Measurements from ENCODE around the gene PPFIBP1. TPM values are rescaled to one million over a fixed set of nuclear protein-coding genes. Genes with fewer than 3 reads are reported as not detected.
"Not testable (repeated sequence)": the region's sequence is repeated elsewhere in the genome, so short reads cannot be mapped to it uniquely, and the experiment has no call there.

Gene PPFIBP1
- total RNA-seq, 2 donors from 2014 or later, result 63.9 to 67.5 TPM

DNA sequence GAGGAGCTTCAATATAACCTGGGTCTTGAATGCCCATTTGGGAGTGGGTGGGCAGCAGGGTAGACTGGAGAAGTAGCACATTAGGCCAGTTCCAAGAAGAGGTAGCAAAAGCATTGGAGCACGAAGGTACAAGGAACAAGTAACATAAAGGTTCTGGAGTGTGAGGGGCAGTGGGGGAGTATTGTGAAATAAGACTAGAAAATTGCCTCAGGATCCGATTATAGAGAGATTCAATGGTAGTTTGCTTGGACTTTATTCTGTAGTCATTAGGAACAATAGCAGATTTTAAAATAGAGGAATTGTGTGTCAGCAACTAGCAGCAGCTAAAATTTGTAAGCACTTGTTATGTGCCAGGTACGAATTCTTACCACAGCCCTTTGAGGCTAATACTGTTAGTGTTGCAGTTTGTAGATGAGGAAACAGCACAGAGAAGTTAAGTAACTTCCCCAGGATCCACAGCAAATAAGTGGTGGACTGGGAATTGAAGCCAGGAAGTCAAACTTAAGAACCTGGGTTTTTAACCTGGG is 61.8 kb downstream of the PPFIBP1 start:
- Histone ChIP-seq H3K4me1 (peaks cover 10% of the 10 kb centered on the region), H3K9me3 (no peaks in the 10 kb centered on the region), H3K36me3 (replicated peaks in 1 of 2; ENCODE audit: insufficient read depth in 1 of 2, low read depth in 2 of 2) (no peaks in the 10 kb centered on the region), H3K4me3 (no peak overlapping the region), H3K27ac (no peak overlapping the region), H3K27me3 (no peaks in the 10 kb centered on the region)
- TF ChIP-seq POLR2A (IDR thresholded peaks at IDR 0.05), result no peak
- TF ChIP-seq, protein P1, sequence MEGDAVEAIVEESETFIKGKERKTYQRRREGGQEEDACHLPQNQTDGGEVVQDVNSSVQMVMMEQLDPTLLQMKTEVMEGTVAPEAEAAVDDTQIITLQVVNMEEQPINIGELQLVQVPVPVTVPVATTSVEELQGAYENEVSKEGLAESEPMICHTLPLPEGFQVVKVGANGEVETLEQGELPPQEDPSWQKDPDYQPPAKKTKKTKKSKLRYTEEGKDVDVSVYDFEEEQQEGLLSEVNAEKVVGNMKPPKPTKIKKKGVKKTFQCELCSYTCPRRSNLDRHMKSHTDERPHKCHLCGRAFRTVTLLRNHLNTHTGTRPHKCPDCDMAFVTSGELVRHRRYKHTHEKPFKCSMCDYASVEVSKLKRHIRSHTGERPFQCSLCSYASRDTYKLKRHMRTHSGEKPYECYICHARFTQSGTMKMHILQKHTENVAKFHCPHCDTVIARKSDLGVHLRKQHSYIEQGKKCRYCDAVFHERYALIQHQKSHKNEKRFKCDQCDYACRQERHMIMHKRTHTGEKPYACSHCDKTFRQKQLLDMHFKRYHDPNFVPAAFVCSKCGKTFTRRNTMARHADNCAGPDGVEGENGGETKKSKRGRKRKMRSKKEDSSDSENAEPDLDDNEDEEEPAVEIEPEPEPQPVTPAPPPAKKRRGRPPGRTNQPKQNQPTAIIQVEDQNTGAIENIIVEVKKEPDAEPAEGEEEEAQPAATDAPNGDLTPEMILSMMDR (IDR thresholded peaks at IDR 0.05), result no peak
- WGBS, 2 donors, result 73 to 90% methylated on average over 3 of the region's 3 CpGs
- DNase-seq, result no peak
- intact Hi-C loops (cut with DNase I), result no loop called here
- ATAC-seq, result no peak

DNA sequence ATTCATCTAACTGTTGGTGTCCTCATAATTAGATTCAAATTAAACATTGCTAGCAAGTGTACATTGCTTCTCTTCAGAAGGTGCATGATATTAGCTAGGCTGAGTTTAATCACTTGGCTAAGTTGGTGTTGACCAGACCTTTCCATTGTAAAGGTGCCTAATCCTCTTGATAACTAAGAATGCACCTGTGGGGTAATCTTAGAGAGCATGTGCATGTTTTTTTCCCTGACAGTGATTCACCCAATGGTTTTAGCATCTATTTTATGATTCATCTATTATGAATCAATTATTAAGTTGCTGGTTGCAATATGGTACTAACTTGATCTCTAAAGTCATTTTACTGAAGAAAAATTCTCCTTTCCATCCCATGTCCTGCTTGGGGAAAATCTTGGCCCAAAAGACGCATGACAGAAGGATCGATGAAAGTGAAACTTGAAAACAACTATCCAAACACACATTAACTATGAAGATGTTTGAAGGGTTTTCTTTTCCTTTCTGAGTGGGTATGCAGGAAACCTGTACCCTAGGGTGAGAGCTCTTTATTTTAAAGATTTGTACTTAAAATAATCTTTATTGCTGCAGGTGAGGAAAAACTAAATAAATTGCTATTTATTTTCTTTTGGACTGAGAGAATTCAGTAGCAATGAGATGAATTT is 64.2 kb downstream of the PPFIBP1 start:
- H3K27ac ChIP-seq; DNase-seq; H3K9me3 ChIP-seq; H3K27me3 ChIP-seq; H3K4me3 ChIP-seq; H3K4me1 ChIP-seq; H3K36me3 ChIP-seq (replicated peaks in 1 of 2; ENCODE audit: insufficient read depth in 1 of 2, low read depth in 2 of 2); ATAC-seq; intact Hi-C loops (cut with DNase I): not testable (repeated sequence)
- 49 to 64% methylated on average over 2 of the region's 2 CpGs for WGBS, 2 donors

DNA sequence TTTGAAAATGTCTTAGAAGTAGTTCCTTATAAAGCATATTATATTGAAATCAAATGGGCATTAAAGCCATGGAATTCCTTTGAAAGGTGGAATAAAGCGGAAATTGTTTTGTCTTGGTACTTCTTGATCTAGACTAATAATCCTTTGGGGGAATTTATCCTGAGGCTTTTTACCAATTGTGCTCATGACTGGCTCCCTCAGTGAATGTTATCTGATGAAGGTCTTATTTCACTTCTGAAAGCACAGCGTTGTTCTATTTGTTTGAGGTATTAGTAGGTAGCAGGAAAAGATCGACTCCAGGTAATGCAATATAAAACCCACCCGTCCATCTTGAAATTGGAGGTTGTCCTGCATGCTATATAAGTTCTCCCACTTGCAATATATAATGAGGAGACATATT is 64.8 kb downstream of the PPFIBP1 start:
- Histone ChIP-seq H3K27ac (no peak overlapping the region), H3K36me3 (replicated peaks in 1 of 2; ENCODE audit: insufficient read depth in 1 of 2, low read depth in 2 of 2) (no peaks in the 10 kb centered on the region), H3K4me1 (peaks cover 6% of the 10 kb centered on the region), H3K9me3 (no peaks in the 10 kb centered on the region), H3K4me3 (no peak overlapping the region), H3K27me3 (no peaks in the 10 kb centered on the region)
- TF ChIP-seq POLR2A (IDR thresholded peaks at IDR 0.05), result no peak
- TF ChIP-seq, protein P1 (IDR thresholded peaks at IDR 0.05), result no peak
- intact Hi-C loops (cut with DNase I), result no loop called here
- DNase-seq, result no peak
- ATAC-seq, result no peak
- WGBS, 2 donors, result 59 to 64% methylated on average over 4 of the region's 4 CpGs

DNA sequence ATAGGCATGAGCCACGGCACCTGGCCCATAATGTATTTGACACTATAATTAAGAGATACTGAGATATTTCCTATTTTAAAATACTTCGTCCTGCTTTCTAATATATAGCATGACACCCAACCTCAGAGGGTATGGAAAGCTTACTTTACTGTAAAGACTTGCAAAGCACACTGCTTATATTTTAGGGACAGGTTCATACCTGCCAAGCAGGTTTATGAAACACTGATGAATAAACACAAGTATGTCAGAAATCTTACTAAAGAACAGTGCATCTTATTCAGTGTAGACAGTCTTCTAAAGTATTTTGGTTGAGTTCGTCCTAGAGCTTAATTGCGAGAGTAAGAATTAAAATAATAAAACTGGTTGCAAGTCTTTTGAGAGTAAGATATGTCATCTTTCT is 65.4 kb downstream of the PPFIBP1 start:
- H3K9me3 ChIP-seq, result no peaks in the 10 kb centered on the region
- intact Hi-C loops (cut with DNase I), result no loop called here
- no peak for DNase-seq
- ATAC-seq, result no peak
- H3K36me3 ChIP-seq (replicated peaks in 1 of 2; ENCODE audit: insufficient read depth in 1 of 2, low read depth in 2 of 2), result no peaks in the 10 kb centered on the region
- no peak overlapping the region for H3K27ac ChIP-seq
- H3K4me1 ChIP-seq, result peaks cover 6% of the 10 kb centered on the region
- H3K4me3 ChIP-seq, result no peak overlapping the region
- TF ChIP-seq, protein P1 (IDR thresholded peaks at IDR 0.05), result no peak
- TF ChIP-seq POLR2A (IDR thresholded peaks at IDR 0.05), result no peak
- no peaks in the 10 kb centered on the region for H3K27me3 ChIP-seq
- WGBS, 2 donors, result 92 to 95% methylated on average over 4 of the region's 4 CpGs

DNA sequence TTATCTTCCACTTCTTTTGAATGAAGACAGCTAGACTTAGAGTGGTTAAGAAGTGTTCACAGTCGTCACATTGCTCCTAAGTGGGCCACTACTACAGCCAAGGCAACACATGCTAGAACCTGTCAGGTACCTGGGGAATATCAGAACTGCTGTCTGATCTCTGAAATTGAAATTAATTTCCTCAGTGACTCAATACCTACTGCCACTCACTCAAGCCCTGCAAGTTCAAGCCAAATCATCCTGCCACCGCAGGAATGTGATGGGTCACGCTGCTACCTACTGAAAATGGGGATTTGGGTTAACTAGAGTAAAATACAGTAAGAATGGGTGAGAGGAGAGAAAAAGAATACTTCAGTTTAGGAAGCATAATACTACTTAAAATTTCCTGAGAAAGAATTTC is 67.7 kb downstream of the PPFIBP1 start:
- H3K27ac ChIP-seq, result not testable (repeated sequence)

DNA sequence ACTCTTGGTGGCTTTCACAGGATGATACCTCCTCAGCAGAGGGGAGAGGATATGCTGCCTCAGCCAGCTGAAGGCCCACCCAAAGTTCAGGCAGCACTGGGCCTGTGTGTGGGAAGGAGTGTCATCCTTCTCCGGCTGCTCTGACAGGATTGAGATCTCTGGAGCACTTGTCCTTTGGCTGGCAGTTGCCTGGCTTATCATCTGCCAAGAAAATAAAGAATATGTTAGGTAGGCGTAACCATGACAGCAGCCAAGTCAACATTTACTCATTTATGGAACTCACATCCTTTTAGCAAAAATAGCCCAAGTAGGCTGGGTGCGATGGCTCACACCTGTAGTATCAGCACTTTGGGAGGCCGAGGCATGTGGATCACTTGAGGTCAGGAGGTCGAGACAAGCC is 68.5 kb downstream of the PPFIBP1 start:
- H3K9me3 ChIP-seq, result no peaks in the 10 kb centered on the region
- ATAC-seq, result peak; percentile 47
- DNase-seq, result peak; percentile 22 to 45 (median 24)
- H3K27ac ChIP-seq, result no peak overlapping the region
- WGBS, 2 donors, result 66 to 74% methylated on average over 5 of the region's 5 CpGs
- intact Hi-C loops (cut with DNase I), result no loop called here
- H3K36me3 ChIP-seq (replicated peaks in 1 of 2; ENCODE audit: insufficient read depth in 1 of 2, low read depth in 2 of 2), result no peaks in the 10 kb centered on the region
- no peaks in the 10 kb centered on the region for H3K27me3 ChIP-seq
- no peak overlapping the region for H3K4me3 ChIP-seq
- TF ChIP-seq POLR2A (IDR thresholded peaks at IDR 0.05), result no peak
- TF ChIP-seq, protein P1 (IDR thresholded peaks at IDR 0.05), result no peak
- peaks cover 6% of the 10 kb centered on the region for H3K4me1 ChIP-seq

More for the DNA sequence above, 67.7 kb downstream of the PPFIBP1 start:
- H3K9me3 ChIP-seq; intact Hi-C loops (cut with DNase I); H3K36me3 ChIP-seq (replicated peaks in 1 of 2; ENCODE audit: insufficient read depth in 1 of 2, low read depth in 2 of 2); ATAC-seq; DNase-seq; H3K4me3 ChIP-seq; H3K4me1 ChIP-seq; H3K27me3 ChIP-seq: not testable (repeated sequence)
- 96 to 100% methylated on average over 3 of the region's 3 CpGs for WGBS, 2 donors
